HG02884 (cell line): ENCODE data around the gene ZNF500.

Source experiments
- ATAC-seq: cut with Tn5 transposase; IDR thresholded peaks from one replicate; pipeline ENCODE4 v1.9.1; 2021; ENCODE audit warnings: mild to moderate bottlenecking, moderate library complexity; ENCODE audit not compliant: unreplicated experiment

The ZNF500 gene

GRCh38 chr16:4766875-4767628 lies at the start of gene ZNF500:
TSS of gene ZNF500 (minus strand) at chr16:4767162. CDS start at chr16:4765978, 1,184 bp downstream.
- ATAC-seq = peak; percentile 83

DNA sequence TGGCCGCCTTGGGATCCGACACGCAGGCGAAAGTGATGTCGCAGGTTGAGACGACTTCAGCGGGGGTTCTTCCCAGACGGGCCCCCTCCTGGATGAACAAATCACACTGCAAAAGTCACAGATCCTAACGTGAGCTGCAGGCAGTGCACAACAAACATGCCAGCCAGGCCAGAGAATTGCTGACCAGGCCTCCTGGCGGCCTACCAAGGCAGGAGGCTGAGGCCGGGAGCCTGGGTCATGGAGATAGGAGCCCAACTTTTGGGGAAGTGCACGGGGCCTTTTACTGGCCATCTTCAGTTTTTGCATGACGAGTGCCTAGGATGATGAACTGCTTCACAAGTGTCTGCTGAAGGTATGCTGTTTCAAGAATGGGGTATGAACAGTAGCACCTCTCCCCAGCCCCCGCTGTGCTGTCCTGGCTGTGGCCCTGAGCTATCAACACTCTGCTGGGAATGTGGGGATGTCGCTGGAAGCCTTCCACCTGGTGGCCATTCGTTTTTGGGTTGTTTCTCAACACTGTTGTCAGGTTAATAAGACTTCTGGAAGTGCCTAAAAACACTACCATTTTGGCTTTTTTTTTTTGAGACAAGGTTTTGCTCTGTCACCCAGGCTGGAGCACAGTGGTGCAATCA lies 47.7 kb upstream of the ZNF500 start:
- no peak for ATAC-seq

GRCh38 chr16:4814046-4814445 lies 47.1 kb upstream of the ZNF500 start:
- ATAC-seq = no peak

DNA sequence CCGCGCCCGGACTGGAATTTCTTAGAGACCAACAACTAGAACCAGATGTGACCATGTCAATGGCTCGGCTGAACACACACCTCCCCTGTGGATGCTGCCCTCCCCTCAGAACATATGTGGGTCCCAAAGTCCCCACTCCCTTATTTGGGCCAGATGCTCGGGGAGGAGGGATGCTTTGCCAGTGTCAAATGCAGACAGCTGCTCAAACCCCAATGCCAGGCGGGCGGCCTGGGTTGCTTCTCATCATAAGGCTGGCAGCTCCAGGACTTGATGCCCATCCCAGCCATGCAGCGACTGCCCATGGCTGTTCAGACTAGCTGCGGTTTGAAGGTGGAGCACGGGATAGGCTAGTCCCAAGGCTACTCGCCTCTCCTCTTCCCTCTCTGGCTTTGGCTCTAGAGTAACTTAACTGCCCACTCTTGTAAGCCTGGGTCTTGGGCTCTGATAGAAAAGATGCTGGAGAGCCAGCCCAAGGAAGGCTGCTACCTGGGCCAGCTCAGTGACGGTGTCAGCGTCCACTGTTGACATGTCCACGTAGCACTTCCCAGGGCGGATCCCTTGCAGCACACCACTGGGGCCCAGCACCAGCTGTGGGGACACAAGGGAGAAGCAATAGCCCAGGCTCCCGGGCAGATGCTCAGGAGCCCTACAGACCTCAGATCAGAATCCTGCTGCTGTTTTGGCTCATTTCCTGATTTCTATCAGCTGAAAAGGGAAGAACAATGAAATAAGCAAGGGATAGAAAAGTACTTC lies 46.5 kb upstream of the ZNF500 start:
- ATAC-seq = no peak

DNA sequence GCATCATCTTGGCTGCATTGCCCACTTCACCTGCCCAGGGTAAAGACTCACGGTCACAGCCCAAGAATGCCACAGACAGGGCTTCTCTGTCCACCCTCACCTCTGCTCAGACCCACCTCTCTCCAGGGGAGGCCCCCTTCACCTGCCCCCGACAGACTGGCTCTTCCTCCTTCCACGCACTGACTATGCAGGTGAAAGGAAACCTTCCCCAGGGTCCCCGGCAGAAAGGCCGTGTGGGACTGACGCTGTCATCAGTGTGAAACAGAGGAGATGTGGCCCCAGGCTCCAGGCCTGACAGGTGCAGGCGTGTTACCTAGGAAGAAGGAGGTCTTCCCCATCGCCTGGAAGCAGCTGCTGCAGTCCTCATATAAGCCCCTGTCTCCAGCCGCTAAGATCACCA lies 44.8 kb upstream of the ZNF500 start:
- no peak for ATAC-seq

DNA sequence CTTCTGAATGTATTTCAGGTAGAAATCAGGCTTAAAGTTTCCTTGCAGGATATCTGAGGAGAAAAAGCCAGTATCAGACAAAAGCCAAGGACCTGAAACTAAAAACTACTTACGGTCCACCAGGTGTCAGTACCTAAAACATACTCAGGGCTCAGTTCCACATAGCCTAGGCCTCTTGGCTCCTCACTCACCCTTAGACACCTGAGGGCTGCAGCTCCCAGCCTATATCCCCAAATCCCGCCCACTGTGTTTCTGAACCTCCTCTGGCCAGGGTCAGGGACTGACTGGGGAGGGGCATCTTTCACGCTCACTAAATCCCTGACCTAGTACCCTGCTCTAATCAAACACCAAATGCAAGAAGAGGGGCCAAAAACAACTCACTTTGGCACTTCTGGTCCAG lies 44.3 kb upstream of the ZNF500 start:
- no peak for ATAC-seq

GRCh38 chr16:4806280-4806679 lies 39.3 kb upstream of the ZNF500 start:
- ATAC-seq = no peak

- no peak for ATAC-seq
Measured at GRCh38 chr16:4805231-4805630, 38.3 kb upstream of the ZNF500 start.

DNA sequence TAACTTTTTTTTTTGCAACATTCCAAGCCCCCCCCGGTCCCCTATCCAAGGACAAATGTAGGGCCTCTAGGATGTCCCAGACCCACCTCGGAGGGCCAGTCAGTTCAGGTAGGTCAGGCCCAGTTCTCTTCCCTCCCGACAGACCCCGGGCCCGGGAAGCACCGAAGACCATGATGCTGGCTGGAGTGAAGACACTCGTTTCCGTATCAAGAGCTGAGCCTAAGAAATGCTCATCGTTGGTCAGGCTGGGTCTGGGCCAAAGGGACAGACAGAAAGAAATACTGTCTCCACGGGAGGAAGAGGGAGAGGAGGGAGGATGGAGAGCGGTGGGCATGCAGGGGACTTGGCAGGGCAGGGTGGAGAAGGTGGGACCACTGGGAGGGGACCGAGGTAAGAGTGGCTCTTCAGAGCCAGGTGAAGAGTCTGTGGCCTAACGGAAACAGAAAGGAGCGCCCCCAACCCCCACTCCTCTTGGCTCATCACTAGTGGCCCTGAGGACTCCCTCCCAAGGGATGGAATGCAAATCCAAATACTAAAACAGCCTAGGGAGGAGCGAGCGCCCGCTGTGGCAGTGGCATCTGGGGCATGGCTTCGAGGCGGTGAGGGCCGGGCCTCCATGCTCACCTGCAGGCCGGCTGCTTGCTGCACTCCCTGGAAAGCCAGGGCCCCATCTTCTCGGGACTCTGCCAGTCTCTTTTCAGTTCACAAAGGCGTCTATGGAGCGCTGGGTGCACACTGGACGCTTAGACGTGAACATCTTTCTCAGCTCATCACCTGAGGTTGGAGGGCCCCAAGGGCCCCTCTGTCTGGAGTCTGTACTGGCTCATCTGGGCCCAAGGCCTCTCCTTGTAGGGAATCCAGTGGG lies 37.2 kb upstream of the ZNF500 start:
- no peak for ATAC-seq

GRCh38 chr16:4803401-4803844 lies 36.5 kb upstream of the ZNF500 start:
- ATAC-seq = no peak

DNA sequence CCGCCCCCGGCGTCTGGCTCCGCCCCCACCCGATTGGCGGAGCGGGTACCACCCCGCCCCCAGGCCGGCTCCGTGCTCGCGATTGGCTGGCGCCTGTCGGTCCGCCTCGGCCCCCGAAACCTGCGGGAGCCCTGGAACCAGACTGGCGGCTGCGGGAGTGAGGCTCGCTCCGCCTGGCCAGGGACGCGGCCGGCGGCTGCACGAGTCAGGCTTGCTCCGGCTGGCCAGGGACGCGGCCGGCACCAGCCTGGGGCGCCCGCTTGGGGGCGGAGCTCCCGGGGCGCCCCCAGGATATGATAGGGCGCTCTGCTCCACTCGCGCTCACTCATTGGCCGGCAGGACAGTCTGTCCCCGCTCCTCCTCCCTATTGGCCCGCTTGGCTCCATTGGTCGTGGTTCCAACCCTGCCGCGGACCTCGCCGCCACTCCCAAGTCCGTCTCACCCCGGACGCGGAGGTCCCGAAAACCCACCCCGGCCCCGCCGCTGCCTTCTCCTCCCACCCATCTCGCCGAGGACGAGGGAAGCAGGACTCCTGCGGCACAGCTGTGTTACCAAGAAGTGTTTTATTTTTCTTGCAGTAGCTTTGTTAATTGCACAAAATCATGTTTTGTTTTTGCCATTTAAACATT lies 35.8 kb upstream of the ZNF500 start:
- ATAC-seq = peak; percentile 91

GRCh38 chr16:4801962-4802658 lies 35.1 kb upstream of the ZNF500 start, which contains the start of gene ROGDI:
TSS of gene ROGDI (minus strand) at chr16:4802633. CDS start at chr16:4802571, 62 bp downstream.
- ATAC-seq = peak; percentile 57

DNA sequence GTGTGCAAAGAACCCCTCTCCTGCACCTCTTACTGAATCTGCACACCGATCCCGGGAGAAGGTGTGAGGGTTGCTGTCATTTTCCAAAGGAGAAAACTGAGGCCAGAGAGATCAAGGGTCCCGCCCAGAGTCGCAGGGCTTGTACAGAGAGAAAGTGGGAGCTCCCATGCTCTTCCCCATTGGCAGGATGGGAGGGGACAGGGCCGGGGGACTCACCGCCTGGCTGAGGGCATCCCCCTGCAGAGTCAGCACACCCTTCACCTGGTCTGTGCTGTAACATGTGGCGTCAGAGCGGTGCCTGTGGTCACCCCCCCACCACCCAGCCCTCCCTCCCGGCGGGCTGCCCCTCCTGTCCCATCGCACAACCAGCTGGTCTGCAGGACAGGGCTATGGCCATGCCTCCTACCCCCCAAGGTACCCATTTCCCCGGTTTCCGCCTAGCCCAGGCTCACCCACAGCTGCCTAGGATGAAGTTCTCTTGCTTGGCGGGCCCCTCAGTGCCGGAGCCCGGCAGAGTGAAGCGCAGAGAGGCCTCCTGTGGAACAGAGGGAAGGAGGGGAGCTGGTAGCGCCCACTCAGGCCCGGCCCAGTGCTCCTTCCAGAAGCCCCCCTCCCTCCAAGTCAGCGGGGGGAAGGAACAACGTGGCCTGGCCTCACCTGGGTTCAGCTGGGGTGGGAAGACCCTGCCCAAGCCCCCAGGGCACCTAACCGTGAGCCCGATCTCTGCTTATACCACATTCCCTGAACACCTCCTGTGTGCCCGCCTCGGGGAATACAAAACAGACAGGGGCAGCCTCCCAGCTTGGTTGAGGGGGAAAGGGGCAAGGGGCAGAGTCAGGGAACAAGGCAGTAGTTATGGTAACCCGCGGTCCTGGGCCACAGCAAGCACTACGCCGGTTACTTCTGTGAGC lies 34.3 kb upstream of the ZNF500 start:
- no peak for ATAC-seq

- no peak for ATAC-seq
Measured at GRCh38 chr16:4800290-4801041, 33.5 kb upstream of the ZNF500 start.

DNA sequence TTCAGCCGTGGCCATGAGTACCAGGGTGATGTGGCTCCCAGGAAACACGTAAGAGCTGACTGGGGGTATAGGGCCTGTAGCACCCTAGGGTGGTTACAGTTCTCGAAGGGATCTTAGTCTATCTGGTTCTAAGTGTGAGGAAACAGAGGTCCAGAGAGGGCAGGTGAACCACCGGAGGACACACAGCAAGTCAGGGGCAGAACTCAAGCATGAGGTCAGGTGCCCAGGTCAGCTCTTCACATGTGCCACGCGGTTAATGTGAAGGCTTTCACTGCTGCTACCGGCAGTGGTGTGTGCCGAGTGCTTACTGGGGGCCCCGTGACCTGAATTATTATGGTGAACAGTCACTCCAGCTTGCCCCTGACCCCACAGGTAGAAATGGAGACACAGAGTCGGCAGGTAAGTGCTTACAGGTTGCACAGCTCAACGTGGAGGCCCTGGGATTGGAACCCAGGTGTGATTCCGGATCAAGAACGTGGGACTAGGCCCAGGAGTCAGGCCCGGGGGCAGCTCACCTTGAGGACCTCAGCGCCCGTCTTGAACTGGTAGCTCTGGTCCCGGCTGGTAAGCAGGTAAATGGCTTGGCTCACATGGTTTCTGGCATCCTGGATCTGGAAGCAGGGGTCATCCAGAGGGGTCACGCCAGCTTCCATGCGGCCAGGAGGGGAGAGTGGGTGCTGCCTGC lies 32.4 kb upstream of the ZNF500 start:
- no peak for ATAC-seq

GRCh38 chr16:4798456-4798855 lies 31.5 kb upstream of the ZNF500 start:
- no peak for ATAC-seq

DNA sequence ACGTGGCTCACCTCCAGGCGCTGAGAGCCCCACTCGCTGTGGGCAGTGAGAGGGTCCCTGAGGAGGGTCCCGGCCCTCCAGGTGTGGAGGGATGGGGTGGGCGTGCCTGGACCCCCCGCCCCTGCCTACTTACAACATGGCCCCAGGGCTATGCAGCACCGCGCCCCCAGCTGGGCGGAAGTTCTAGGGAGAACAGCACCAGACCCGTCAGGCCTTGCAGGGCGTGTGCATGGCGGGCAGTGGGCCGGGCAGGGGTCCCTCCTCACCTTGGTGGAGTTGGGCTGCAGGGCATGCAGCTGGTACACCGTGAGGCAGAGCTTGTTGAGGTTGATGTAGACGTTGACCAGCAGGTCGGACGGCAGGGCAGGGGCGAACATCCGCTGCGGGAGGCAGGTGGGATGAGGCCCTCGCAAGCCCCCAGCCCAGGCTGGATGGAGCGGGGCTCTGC lies 30.9 kb upstream of the ZNF500 start:
- ATAC-seq = no peak
